CD1c-positive myeloid dendritic cell (primary cell): ENCODE data around the gene FOXC1.

Experiments
- DNase-seq: peaks from one replicate; pipeline ENCODE4 v3.0.0-alpha.2; 2016; ENCODE audit errors: extremely low spot score

Gene FOXC1

GRCh38 chr6:1643830-1644445 lies 34.2 kb downstream of the FOXC1 start:
- DNase-seq, result no peak

GRCh38 chr6:1644516-1645060 lies 34.9 kb downstream of the FOXC1 start:
- DNase-seq, result peak; percentile 27

GRCh38 chr6:1645466-1646185 lies 35.9 kb downstream of the FOXC1 start:
- no peak for DNase-seq

DNA sequence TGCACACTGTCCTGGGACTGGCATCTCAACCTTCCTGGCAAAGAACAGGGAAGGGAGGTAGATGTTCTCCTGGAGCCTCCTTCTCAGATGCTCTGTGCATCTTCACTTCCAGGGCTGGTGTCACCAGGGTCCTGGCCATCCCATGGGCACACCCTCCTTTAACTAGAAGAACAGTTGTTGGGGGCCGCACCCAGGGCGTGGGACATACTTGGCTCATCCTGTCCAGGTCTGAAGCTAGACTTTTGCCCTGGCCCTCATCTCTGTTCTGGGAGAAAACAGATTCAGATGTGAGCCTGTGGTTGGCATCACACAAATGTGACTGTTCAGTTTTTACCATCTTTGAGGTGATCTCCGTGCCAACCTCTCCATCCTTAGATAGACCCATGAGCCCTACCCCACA lies 41.6 kb downstream of the FOXC1 start:
- DNase-seq, result no peak

- no peak for DNase-seq
These were observed 43.1 kb downstream of the FOXC1 start for GRCh38 chr6:1652842-1653241.

- peak; percentile 9 for DNase-seq
These were observed 44.3 kb downstream of the FOXC1 start for GRCh38 chr6:1654054-1654453.

GRCh38 chr6:1657116-1657770 lies 47.5 kb downstream of the FOXC1 start:
- no peak for DNase-seq

DNA sequence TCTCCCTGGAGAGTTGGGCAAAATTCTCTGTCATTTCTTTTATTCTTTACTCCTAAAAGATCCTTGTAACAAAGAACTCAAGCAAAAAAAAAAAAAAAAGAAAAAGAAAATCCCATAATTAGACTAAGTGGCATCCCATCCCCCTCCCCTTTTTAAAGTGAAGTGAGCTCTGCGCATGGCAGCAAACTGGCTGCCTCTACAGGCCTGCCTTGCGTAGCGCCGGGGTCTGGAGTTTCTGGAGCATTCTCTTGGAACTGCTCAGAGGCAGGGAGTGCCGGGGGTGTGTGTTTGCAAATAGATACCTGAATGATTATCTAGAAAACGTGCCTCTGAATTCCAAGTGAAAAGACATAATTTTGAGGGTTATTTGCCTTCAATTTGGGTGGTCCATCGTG lies 48.1 kb downstream of the FOXC1 start:
- no peak for DNase-seq

GRCh38 chr6:1658212-1659005 lies 48.7 kb downstream of the FOXC1 start:
- no peak for DNase-seq

DNA sequence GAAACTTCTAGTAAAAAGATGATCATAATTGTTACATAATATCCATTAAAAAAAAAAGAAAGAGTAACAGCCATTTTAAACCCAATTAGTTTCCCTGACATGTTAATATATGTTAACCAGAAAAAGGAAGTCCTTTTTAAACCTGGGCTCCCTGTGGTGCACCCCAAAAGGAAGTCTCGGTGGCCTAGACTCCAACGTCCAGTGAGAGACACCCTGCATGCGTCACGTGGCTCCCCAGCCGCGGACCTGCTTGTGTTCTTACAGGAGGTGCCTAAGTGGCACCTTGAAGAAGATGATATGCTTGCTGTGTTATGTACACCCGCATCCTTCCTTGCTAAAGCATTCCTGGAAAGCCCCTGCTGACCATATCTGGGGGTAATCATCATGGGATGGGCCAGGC lies 50.1 kb downstream of the FOXC1 start:
- DNase-seq, result no peak

GRCh38 chr6:1662534-1662933 lies 52.8 kb downstream of the FOXC1 start:
- no peak for DNase-seq
